GM23338 (cell line): ENCODE measurements around the gene BLM. TPM values are rescaled to one million over a fixed set of nuclear protein-coding genes. Genes with fewer than 3 reads are reported as not detected.

Experiments
- ATAC-seq: fragments of 200-7000 bp; cut with Tn5 transposase; 3 replicates; pipeline ENCODE4 v1.9.1; 2020
- DNase-seq: peaks from one replicate; pipeline ENCODE4 v3.0.0-alpha.2; 2015; ENCODE audit warnings: low spot score
- H2AFZ ChIP-seq: fragments of 200-600 bp; sonication (generic); 2 replicates; pipeline ENCODE4 v1.8.0; 2016; ENCODE audit warnings: antibody characterized with exemption, mild to moderate bottlenecking, moderate library complexity
- H3F3A ChIP-seq: fragments of 200-600 bp; sonication (generic); replicated peaks from 2 replicates; pipeline ENCODE4 v1.8.0; 2017; ENCODE audit warnings: antibody characterized with exemption, mixed run types, low read depth
- H3K27ac ChIP-seq: fragments of 200-600 bp; sonication (generic); 2 replicates; pipeline ENCODE4 v1.6.1; 2016; ENCODE audit warnings: low read depth
- H3K27me3 ChIP-seq: fragments of 200-600 bp; sonication (generic); 2 replicates; pipeline ENCODE4 v1.8.0; 2016; ENCODE audit warnings: mild to moderate bottlenecking, mixed run types, moderate library complexity; ENCODE audit not compliant: insufficient read depth
- H3K36me3 ChIP-seq: fragments of 200-600 bp; sonication (generic); 2 replicates; pipeline ENCODE4 v1.8.0; 2016; ENCODE audit warnings: mild to moderate bottlenecking; ENCODE audit not compliant: insufficient read depth
- H3K4me1 ChIP-seq: fragments of 200-600 bp; sonication (generic); 2 replicates; pipeline ENCODE4 v1.8.0; 2016; ENCODE audit warnings: mild to moderate bottlenecking, moderate library complexity; ENCODE audit not compliant: insufficient read depth
- H3K4me2 ChIP-seq: fragments of 200-600 bp; sonication (generic); 2 replicates; pipeline ENCODE4 v1.7.1; 2017; ENCODE audit warnings: mixed run types
- H3K4me3 ChIP-seq: fragments of 200-600 bp; sonication (generic); 2 replicates; pipeline ENCODE4 v1.6.1; 2016; ENCODE audit warnings: mixed run types
- H3K79me2 ChIP-seq: fragments of 200-600 bp; sonication (generic); replicated peaks from 2 replicates; pipeline ENCODE4 v1.8.0; 2017; ENCODE audit warnings: mild to moderate bottlenecking; ENCODE audit not compliant: insufficient read depth
- H3K9me2 ChIP-seq: fragments of 200-600 bp; sonication (generic); 2 replicates; pipeline ENCODE4 v1.8.0; 2017; ENCODE audit not compliant: insufficient read depth
- H4K20me1 ChIP-seq: fragments of 200-600 bp; sonication (generic); replicated peaks from 2 replicates; pipeline ENCODE4 v1.8.0; 2017; ENCODE audit warnings: mild to moderate bottlenecking; ENCODE audit not compliant: insufficient read depth
- H3K27ac Mint-ChIP-seq: 2 replicates; pipeline ENCODE4 v1.8.0; 2020; ENCODE audit warnings: inconsistent platforms, mild to moderate bottlenecking, moderate library complexity, mixed read lengths
- H3K27me3 Mint-ChIP-seq: 3 replicates; pipeline ENCODE4 v1.8.0; 2022; ENCODE audit warnings: low read depth, mild to moderate bottlenecking, moderate library complexity, mixed read lengths, inconsistent platforms; ENCODE audit not compliant: insufficient read depth, poor library complexity
- H3K36me3 Mint-ChIP-seq: 3 replicates; pipeline ENCODE4 v1.8.0; 2021; ENCODE audit warnings: low read depth, mild to moderate bottlenecking, inconsistent platforms, moderate library complexity, mixed read lengths
- H3K4me1 Mint-ChIP-seq: 3 replicates; pipeline ENCODE4 v1.8.0; 2020; ENCODE audit warnings: mild to moderate bottlenecking, inconsistent platforms, mixed read lengths
- H3K4me3 Mint-ChIP-seq: 3 replicates; pipeline ENCODE4 v1.8.0; 2021; ENCODE audit warnings: moderate library complexity, mild to moderate bottlenecking, inconsistent platforms, mixed read lengths
- H3K9me3 Mint-ChIP-seq: 3 replicates; pipeline ENCODE4 v1.8.0; 2020; ENCODE audit warnings: moderate library complexity, mild to moderate bottlenecking, inconsistent platforms, mixed read lengths
- ETS1 ChIP-seq: IDR thresholded peaks from 2 replicates; pipeline ENCODE4 v1.6.1; 2016; ENCODE audit warnings: antibody characterized with exemption
- EZH2 ChIP-seq: fragments of 200-600 bp; sonication (generic); IDR thresholded peaks from one replicate; pipeline ENCODE4 v1.8.0; 2017; ENCODE audit warnings: antibody characterized with exemption, mild to moderate bottlenecking, low read depth; ENCODE audit not compliant: unreplicated experiment
- EZH2phosphoT487 ChIP-seq: fragments of 200-600 bp; sonication (generic); IDR thresholded peaks from one replicate; pipeline ENCODE4 v1.8.1; 2018; ENCODE audit warnings: antibody characterized with exemption; ENCODE audit not compliant: unreplicated experiment
- JUNB ChIP-seq: IDR thresholded peaks from one replicate; pipeline ENCODE4 v1.6.1; 2016; ENCODE audit warnings: antibody characterized with exemption; ENCODE audit not compliant: unreplicated experiment
- NANOG ChIP-seq: IDR thresholded peaks from 2 replicates; pipeline ENCODE4 v1.6.1; 2016; ENCODE audit warnings: antibody characterized with exemption, borderline replicate concordance
- REST ChIP-seq: IDR thresholded peaks from one replicate; pipeline ENCODE4 v1.6.1; 2018; ENCODE audit warnings: antibody characterized with exemption; ENCODE audit not compliant: unreplicated experiment
- ZNF114 ChIP-seq: fragments of 250-450 bp; sonication (Bioruptor Pico); IDR thresholded peaks from 2 replicates; pipeline ENCODE4 v1.5.0; 2020; ENCODE audit warnings: mild to moderate bottlenecking, moderate library complexity
- ZNF331 ChIP-seq: fragments of 250-450 bp; sonication (Bioruptor Pico); IDR thresholded peaks from 2 replicates; pipeline ENCODE4 v1.5.0; 2020; ENCODE audit warnings: low read depth, mild to moderate bottlenecking, moderate library complexity
- polyA plus RNA-seq: library from polyadenylated mRNA; unstranded; fragments of >200 nt; fragmentation: Nextera tagmentation; extraction: Ambion mirVana; gene quantifications from 2 replicates; pipeline ENCODE4 v1.2.1, GENCODE V29; 2016
- total RNA-seq: library from RNA; depleted of rRNA; stranded (reverse); fragments of >200 nt; shearing (Covaris generic); gene quantifications from 2 replicates; pipeline ENCODE4 v1.2.3, GENCODE V29; 2014

BLM gene
- total and polyA plus RNA-seq, 2 experiments from 2014 or later = 43.1 to 43.3 TPM

GRCh38 chr15:90773485-90773884 is 56.3 kb downstream of the BLM start:
- H3K27ac Mint-ChIP-seq = no peak overlapping the region
- peaks cover 28% of the 10 kb centered on the region for H3K36me3 ChIP-seq
- no peak for DNase-seq
- no peak for ATAC-seq
- no peaks in the 10 kb centered on the region for H3K4me1 ChIP-seq
- 0 out of 2 replicates have a peak, but pooled peaks cover 4% of the 10 kb centered on the region for H4K20me1 ChIP-seq
- no peaks in the 10 kb centered on the region for H3K27me3 Mint-ChIP-seq
- no peak for TF ChIP-seq JUNB
- no peak for TF ChIP-seq EZH2phosphoT487
- no peak for TF ChIP-seq REST
- no peak for TF ChIP-seq ZNF114 (CRISPR knock-in tag)
- TF ChIP-seq NANOG = no peak
- H3K4me2 ChIP-seq = no peak overlapping the region
- no peaks in the 10 kb centered on the region for H3K9me2 ChIP-seq
- no peaks in the 10 kb centered on the region for H3K27me3 ChIP-seq
- H3K27ac ChIP-seq = no peak overlapping the region
- no peaks in the 10 kb centered on the region for H3F3A ChIP-seq
- H2AFZ ChIP-seq = no peak overlapping the region
- H3K36me3 Mint-ChIP-seq = peaks cover 39% of the 10 kb centered on the region
- no peaks in the 10 kb centered on the region for H3K9me3 Mint-ChIP-seq
- no peak overlapping the region for H3K4me3 ChIP-seq
- H3K4me3 Mint-ChIP-seq = no peak overlapping the region
- no peaks in the 10 kb centered on the region for H3K79me2 ChIP-seq
- no peaks in the 10 kb centered on the region for H3K4me1 Mint-ChIP-seq

GRCh38 chr15:90774731-90775514 is 57.8 kb downstream of the BLM start:
- DNase-seq = no peak
- Mint-ChIP-seq H3K36me3 (peaks cover 29% of the 10 kb centered on the region), H3K4me3 (no peak overlapping the region), H3K4me1 (no peaks in the 10 kb centered on the region), H3K27me3 (no peaks in the 10 kb centered on the region), H3K9me3 (no peaks in the 10 kb centered on the region), H3K27ac (no peak overlapping the region)
- Histone ChIP-seq H3K4me3 (no peak overlapping the region), H3K4me1 (no peaks in the 10 kb centered on the region), H3K27ac (no peak overlapping the region), H2AFZ (no peak overlapping the region), H3K36me3 (peaks cover 18% of the 10 kb centered on the region), H3K79me2 (no peaks in the 10 kb centered on the region), H3F3A (no peaks in the 10 kb centered on the region), H4K20me1 (0 out of 2 replicates have a peak, but pooled peaks cover 4% of the 10 kb centered on the region), H3K4me2 (no peak overlapping the region), H3K9me2 (no peaks in the 10 kb centered on the region), H3K27me3 (no peaks in the 10 kb centered on the region)
- no peak for ATAC-seq
- no peak for TF ChIP-seq ZNF114 (CRISPR knock-in tag)
- no peak for TF ChIP-seq JUNB

GRCh38 chr15:90780916-90781315 is 63.8 kb downstream of the BLM start:
- H3K4me1 Mint-ChIP-seq = no peaks in the 10 kb centered on the region
- Histone ChIP-seq H3K4me1 (no peaks in the 10 kb centered on the region), H3K27ac (no peak overlapping the region), H3K79me2 (no peaks in the 10 kb centered on the region), H3K4me2 (no peak overlapping the region), H3K27me3 (no peaks in the 10 kb centered on the region), H3K9me2 (no peaks in the 10 kb centered on the region), H3K4me3 (no peak overlapping the region), H2AFZ (no peak overlapping the region), H4K20me1 (no peaks in the 10 kb centered on the region), H3K36me3 (peaks cover 10% of the 10 kb centered on the region; the same call in 1 of the 2 replicates), H3F3A (no peaks in the 10 kb centered on the region)
- no peaks in the 10 kb centered on the region for H3K27me3 Mint-ChIP-seq
- DNase-seq (no peak), ATAC-seq (no peak)
- H3K9me3 Mint-ChIP-seq = no peaks in the 10 kb centered on the region
- H3K4me3 Mint-ChIP-seq = no peak overlapping the region
- H3K27ac Mint-ChIP-seq = no peak overlapping the region
- TF ChIP-seq EZH2 = no peak
- no peak for TF ChIP-seq ETS1
- TF ChIP-seq NANOG = no peak
- no peak for TF ChIP-seq ZNF331 (CRISPR knock-in tag)
- TF ChIP-seq JUNB = no peak
- no peak for TF ChIP-seq ZNF114 (CRISPR knock-in tag)
- H3K36me3 Mint-ChIP-seq = peaks cover 28% of the 10 kb centered on the region
